ENCODE results near the gene SPRED3. TPM values are rescaled to one million over a fixed set of nuclear protein-coding genes. Genes with fewer than 3 reads are reported as not detected.
"Not testable (repeated sequence)": the region's sequence is repeated elsewhere in the genome, so short reads cannot be mapped to it uniquely, and the experiment has no call there.

The SPRED3 gene
- polyA plus RNA-seq, 1 donor, result 1.4 TPM

GRCh38 chr19:38417544-38418506, 29.3 kb downstream of the SPRED3 start:
- no peak for DNase-seq

GRCh38 chr19:38420935-38421334, 32.4 kb downstream of the SPRED3 start:
- DNase-seq, result no peak

GRCh38 chr19:38421856-38422255, 33.4 kb downstream of the SPRED3 start:
- no peak for DNase-seq

- DNase-seq, result no peak
Measured at GRCh38 chr19:38422438-38422837, 33.9 kb downstream of the SPRED3 start.

DNA sequence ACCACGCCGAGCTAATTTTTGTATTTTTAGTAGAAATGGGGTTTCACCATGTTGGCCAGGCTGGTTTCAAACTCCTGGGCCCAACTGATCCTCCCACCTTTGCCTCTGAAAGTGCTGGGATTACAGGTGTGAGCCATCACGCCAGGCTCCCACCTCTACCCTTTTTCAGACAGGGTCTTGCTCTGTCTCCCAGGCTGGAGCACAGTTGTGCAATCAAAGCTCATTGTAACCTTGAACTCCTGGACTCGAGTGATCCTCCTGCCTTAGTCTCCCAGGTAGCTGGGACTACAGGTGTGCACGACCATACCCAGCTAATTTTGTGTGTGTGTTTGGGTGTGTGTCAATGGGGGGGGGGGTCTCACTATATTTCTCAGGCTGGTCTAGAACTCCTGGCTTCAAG, 35.8 kb downstream of the SPRED3 start:
- no peak for DNase-seq

DNA sequence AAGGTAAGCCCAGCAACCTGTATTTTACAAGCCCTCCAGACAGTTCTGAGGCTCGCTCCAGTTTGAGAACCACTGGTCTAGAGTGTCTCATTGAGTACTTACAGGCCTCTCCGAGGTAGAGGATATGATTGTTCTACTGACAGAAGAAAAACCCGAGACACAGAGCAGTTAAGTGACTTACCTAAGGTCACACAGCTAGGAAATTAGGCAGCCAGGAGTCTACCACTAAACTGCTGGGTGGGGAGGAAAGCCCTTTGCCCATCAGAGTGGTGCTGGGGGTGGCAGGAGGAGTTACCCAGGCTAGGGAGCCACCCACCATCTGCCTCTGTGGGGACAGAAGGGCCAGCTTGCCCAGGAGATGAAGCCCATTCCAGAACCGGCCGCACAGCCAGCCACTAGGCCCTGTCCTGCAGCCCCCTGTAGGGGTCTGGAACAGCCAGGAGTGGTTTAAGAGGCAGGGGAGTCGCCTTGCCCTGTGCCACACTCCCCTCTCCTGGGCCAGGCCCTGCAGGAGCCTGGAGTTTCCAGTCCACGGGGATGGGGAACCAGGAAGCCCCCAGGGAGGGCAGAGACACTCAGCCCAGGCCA, 36.8 kb downstream of the SPRED3 start:
- no peak for DNase-seq

GRCh38 chr19:38425810-38426466, 37.4 kb downstream of the SPRED3 start, which contains the start of gene RASGRP4:
TSS of gene RASGRP4 (minus strand) at chr19:38426219. CDS start at chr19:38426091, 128 bp downstream.
- no peak for DNase-seq

- DNase-seq, result not testable (repeated sequence)
Measured at GRCh38 chr19:38427035-38427677, 38.7 kb downstream of the SPRED3 start.

- no peak for DNase-seq
Measured at GRCh38 chr19:38429055-38429810, 40.7 kb downstream of the SPRED3 start.

- DNase-seq, result no peak
Measured at GRCh38 chr19:38429811-38430156, 41.3 kb downstream of the SPRED3 start.

DNA sequence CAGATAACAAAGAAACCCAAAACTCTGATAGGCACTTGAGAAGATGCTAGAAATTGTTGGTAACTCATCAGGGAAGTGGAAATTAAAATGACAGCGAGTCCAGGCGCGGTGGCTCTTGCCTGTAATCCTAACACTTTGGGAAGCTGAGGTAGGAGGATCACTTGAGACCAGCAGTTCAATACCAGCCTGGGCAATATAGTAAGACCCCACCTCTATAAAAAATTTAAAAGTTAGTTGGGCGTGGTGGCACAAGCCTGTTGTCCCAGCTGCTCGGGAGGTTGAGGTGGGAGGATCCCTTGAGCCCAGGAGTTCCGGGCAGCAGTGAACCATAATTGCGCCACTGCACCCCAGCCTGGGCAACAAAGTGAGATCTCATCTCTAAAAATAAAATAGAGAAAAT, 42.4 kb downstream of the SPRED3 start:
- no peak for DNase-seq

DNA sequence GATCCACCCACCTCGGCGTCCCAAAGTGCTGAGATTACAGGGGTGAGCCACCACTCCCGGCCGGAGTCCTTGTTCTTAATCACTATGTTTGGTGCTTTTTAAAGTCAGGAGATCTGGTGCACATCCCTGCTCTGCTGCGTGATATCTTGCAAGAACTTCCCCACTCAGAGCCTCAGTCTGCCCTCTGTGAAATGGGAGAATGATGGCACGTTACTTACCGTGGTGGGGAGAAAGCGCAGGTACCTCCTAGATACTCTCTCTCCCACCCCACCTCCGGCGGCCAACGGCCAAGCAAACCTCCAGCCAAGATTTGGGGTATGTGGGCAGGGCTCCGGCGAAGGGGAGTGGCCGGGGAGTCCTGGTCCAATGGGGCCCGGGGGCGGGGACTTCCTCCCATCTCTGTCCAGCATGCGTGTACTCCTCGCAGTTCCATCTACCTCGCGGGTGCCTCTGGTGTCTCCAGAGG, 44.8 kb downstream of the SPRED3 start, which contains the start of gene RYR1:
TSS of gene RYR1 (plus strand) at position 424 of the 466 bp plus-strand sequence. CDS start 139 bp downstream, outside the sequence.
- DNase-seq, result peak; percentile 34

GRCh38 chr19:38434549-38435051, 46.1 kb downstream of the SPRED3 start:
- DNase-seq, result peak; percentile 66

DNA sequence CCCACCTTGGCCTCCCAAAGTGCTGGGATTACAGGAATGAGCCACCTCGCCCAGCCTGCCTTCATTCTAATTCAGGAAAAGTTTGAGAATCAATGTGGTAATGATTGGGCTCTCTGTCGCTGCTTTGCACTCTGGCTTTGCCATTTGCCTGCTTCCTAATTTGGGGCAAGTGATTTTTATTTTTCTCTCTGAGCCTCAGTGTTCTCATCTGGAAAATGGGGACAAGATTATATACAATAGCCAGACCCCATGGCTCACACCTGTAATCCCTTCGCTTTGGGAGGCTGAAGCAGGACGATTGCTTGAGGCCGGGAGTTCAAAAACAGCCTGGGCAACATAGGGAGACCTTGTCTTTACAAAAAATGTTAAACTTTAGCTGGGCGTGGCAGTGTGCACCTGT, 48.8 kb downstream of the SPRED3 start:
- no peak for DNase-seq

DNA sequence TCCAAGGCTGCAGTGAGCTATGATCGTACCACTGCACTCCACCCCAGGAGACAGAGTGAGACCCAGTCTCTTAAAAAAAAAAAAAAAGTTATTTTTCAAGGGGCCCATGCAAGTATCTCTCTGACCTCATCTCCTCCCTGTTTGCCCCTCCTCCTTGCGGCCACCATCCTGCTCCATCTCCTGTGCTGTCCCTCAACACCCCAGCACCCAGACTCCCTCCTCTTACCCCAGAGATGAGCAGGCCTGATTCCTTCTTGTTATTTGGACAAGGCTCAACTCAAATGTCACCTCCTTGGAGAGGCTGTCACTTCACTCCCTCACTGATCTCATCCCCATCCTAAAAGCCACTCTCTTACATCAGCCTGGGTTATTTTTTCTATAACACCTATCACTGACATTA, 49.4 kb downstream of the SPRED3 start:
- no peak for DNase-seq

GRCh38 chr19:38440592-38440991, 52.1 kb downstream of the SPRED3 start:
- no peak for DNase-seq

DNA sequence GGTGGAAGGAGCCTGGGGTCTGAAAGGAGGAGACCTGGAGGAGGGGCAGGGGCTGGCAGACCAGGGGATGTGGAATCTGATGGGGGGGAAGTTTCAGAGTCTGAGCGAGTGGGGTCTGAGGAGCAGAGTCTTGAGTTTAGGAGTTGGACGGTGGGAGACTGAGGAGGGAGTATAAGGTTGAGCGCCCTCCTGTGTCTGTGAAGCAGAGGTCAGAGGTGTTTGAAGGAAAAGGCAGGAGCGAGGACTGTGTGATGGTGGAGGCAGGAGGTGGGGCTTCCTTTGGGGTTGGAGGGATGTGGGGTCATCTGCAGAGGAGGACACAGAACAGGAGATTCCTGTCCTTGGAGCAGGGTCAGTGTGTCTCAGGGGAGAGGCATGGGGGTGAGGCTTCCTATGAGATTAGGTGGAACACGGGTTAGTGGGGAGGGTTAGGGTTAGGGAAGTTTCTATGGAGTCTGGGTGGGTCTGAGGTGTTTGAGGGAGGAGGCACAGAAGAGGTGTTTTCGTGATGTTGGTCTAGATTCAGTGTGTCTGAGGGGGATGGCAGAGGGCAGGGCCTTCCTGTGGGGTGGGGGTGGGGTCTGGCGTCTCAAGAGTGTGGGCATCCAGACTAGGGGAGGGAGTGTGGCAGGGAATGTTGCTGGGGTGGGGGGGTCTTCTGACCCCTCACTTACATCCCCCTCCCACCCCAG, 53.3 kb downstream of the SPRED3 start:
- no peak for DNase-seq

GRCh38 chr19:38442736-38443135, 54.2 kb downstream of the SPRED3 start:
- no peak for DNase-seq

DNA sequence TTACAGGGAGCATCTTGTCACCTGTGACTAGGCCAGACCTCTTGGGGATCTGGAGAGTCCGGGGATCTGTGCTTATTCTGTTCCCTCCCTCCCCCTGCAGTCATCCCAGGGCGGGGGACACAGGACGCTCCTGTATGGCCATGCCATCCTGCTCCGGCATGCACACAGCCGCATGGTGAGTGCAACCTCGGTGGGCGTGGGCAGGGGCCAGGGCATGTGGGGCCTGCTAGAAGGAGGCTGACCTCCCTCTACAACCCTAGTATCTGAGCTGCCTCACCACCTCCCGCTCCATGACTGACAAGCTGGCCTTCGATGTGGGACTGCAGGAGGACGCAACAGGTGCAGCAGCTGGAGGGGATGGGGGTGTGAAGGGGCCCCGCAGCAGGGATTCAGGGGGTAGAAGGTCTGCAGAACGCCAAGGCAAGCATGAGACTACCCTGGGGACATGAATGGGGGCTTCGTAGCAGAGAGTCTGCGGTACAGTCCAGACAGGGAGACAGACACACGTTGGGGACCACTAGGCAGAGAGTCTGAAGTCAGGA, 55.0 kb downstream of the SPRED3 start:
- no peak for DNase-seq

DNA sequence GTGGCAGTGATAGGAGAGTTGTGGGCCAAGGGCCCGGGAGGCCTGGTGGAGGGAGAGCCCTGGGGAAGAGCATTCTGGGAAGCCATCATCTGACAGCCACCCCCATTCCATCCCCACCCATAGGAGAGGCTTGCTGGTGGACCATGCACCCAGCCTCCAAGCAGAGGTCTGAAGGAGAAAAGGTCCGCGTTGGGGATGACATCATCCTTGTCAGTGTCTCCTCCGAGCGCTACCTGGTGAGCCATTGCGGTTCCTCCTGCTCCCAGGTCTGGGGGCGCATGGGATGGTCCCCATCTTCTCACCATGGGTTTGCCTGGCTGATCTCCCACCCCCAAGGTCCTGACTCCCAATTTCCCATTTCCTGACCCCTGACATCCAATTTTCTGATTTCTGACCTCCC, 55.5 kb downstream of the SPRED3 start:
- no peak for DNase-seq

Data from left kidney (tissue), 2 donors.